Adipocyte (in vitro differentiated cells): ENCODE data around the gene RPP38.

Source experiments
- DNase-seq: peaks from one replicate; pipeline ENCODE4 v3.0.0-alpha.2; 2015; ENCODE audit warnings: low read depth
- H3K27me3 ChIP-seq: replicated peaks from 2 replicates; pipeline ENCODE4 v1.7.0; 2013; ENCODE audit warnings: mild to moderate bottlenecking, low read length, moderate library complexity; ENCODE audit not compliant: control insufficient read depth, insufficient read depth
- H3K36me3 ChIP-seq: 2 replicates; pipeline ENCODE4 v1.7.0; 2013; ENCODE audit warnings: low read length, mild to moderate bottlenecking, moderate library complexity; ENCODE audit not compliant: control insufficient read depth, insufficient read depth, severe bottlenecking
- H3K4me1 ChIP-seq: 2 replicates; pipeline ENCODE4 v1.7.0; 2013; ENCODE audit warnings: mild to moderate bottlenecking, low read length, moderate library complexity; ENCODE audit not compliant: control insufficient read depth, insufficient read depth
- H3K4me3 ChIP-seq: 2 replicates; pipeline ENCODE4 v1.7.0; 2013; ENCODE audit warnings: mild to moderate bottlenecking, low read length, moderate library complexity
- H3K9ac ChIP-seq: 2 replicates; pipeline ENCODE4 v1.7.0; 2013; ENCODE audit warnings: mild to moderate bottlenecking, low read length, moderate library complexity
- H3K9me3 ChIP-seq: 2 replicates; pipeline ENCODE4 v1.7.0; 2013; ENCODE audit warnings: mild to moderate bottlenecking, low read length, moderate library complexity; ENCODE audit not compliant: control insufficient read depth

The RPP38 gene

GRCh38 chr10:15075421-15075820, 21.7 kb upstream of the RPP38 start:
- no peaks in the 10 kb centered on the region for H3K9me3 ChIP-seq
- DNase-seq = no peak

GRCh38 chr10:15083674-15084501, 13.3 kb upstream of the RPP38 start:
- DNase-seq = no peak
- H3K9ac ChIP-seq = peak overlapping the region; percentile 85
- H3K36me3 ChIP-seq = no peaks in the 10 kb centered on the region
- peaks cover 14% of the 10 kb centered on the region for H3K4me1 ChIP-seq
- no peaks in the 10 kb centered on the region for H3K9me3 ChIP-seq
- peak overlapping the region; percentile 82 for H3K4me3 ChIP-seq
- H3K27me3 ChIP-seq = no peaks in the 10 kb centered on the region

More at GRCh38 chr10:15075421-15075820, 21.7 kb upstream of the RPP38 start:
- H3K4me3 ChIP-seq = no peak overlapping the region
- no peaks in the 10 kb centered on the region for H3K27me3 ChIP-seq
- no peaks in the 10 kb centered on the region for H3K36me3 ChIP-seq
- no peak overlapping the region for H3K9ac ChIP-seq
- no peaks in the 10 kb centered on the region for H3K4me1 ChIP-seq

- peak; percentile 95 for DNase-seq
- peak overlapping the region; percentile 82 for H3K4me3 ChIP-seq
- peaks cover 14% of the 10 kb centered on the region for H3K4me1 ChIP-seq
- no peaks in the 10 kb centered on the region for H3K36me3 ChIP-seq
- no peaks in the 10 kb centered on the region for H3K9me3 ChIP-seq
- peak overlapping the region; percentile 85 for H3K9ac ChIP-seq
- H3K27me3 ChIP-seq = no peaks in the 10 kb centered on the region
Observed at GRCh38 chr10:15084502-15084922, 12.6 kb upstream of the RPP38 start.

- no peaks in the 10 kb centered on the region for H3K9me3 ChIP-seq
- H3K36me3 ChIP-seq = no peaks in the 10 kb centered on the region
- no peaks in the 10 kb centered on the region for H3K27me3 ChIP-seq
- peak within 1 kb of the TSS; percentile 81 for H3K4me3 ChIP-seq
- peaks cover 13% of the 10 kb centered on the region for H3K4me1 ChIP-seq
- peak; percentile 95 for DNase-seq
- peak within 1 kb of the TSS; percentile 39 for H3K9ac ChIP-seq
Observed at GRCh38 chr10:15088428-15089261, 8.5 kb upstream of the RPP38 start, which contains the start of gene ACBD7. TSS of gene ACBD7 (minus strand) at chr10:15088776. CDS start at chr10:15088728, 48 bp downstream.

- H3K9me3 ChIP-seq = no peaks in the 10 kb centered on the region
- no peaks in the 10 kb centered on the region for H3K36me3 ChIP-seq
- H3K27me3 ChIP-seq = no peaks in the 10 kb centered on the region
- H3K9ac ChIP-seq = no peak overlapping the region
- peaks cover 3% of the 10 kb centered on the region for H3K4me1 ChIP-seq
- no peak overlapping the region for H3K4me3 ChIP-seq
- DNase-seq = no peak
Observed at GRCh38 chr10:15091418-15091817, 5.7 kb upstream of the RPP38 start.

GRCh38 chr10:15092855-15093408, 4.2 kb upstream of the RPP38 start:
- Histone ChIP-seq H3K36me3 (no peaks in the 10 kb centered on the region), H3K9ac (no peak overlapping the region), H3K4me1 (peaks cover 5% of the 10 kb centered on the region), H3K4me3 (no peak overlapping the region), H3K27me3 (no peaks in the 10 kb centered on the region), H3K9me3 (no peaks in the 10 kb centered on the region)
- DNase-seq = no peak

GRCh38 chr10:15096661-15097010, 519 bp upstream of the RPP38 start:
- no peak for DNase-seq
- Histone ChIP-seq H3K9me3 (no peaks in the 10 kb centered on the region), H3K4me1 (peaks cover 18% of the 10 kb centered on the region), H3K27me3 (no peaks in the 10 kb centered on the region), H3K4me3 (peak overlapping the region; percentile 85), H3K36me3 (peaks cover 3% of the 10 kb centered on the region), H3K9ac (peak overlapping the region; percentile 92)

- H3K27me3 ChIP-seq = no peaks in the 10 kb centered on the region
- peaks cover 32% of the 10 kb centered on the region for H3K36me3 ChIP-seq
- H3K4me1 ChIP-seq = peaks cover 18% of the 10 kb centered on the region
Observed at GRCh38 chr10:15099886-15100285, 2.7 kb downstream of the RPP38 start.

GRCh38 chr10:15103513-15103912, 6.4 kb downstream of the RPP38 start:
- Histone ChIP-seq H3K9me3 (no peaks in the 10 kb centered on the region), H3K4me3 (no peak overlapping the region), H3K4me1 (peaks cover 21% of the 10 kb centered on the region), H3K36me3 (peaks cover 57% of the 10 kb centered on the region), H3K9ac (no peak overlapping the region), H3K27me3 (no peaks in the 10 kb centered on the region)
- no peak for DNase-seq

More at GRCh38 chr10:15099886-15100285, 2.7 kb downstream of the RPP38 start:
- no peaks in the 10 kb centered on the region for H3K9me3 ChIP-seq
- no peak for DNase-seq
- no peak overlapping the region for H3K4me3 ChIP-seq
- H3K9ac ChIP-seq = no peak overlapping the region

- DNase-seq = peak; percentile 93
- Histone ChIP-seq H3K9me3 (no peaks in the 10 kb centered on the region), H3K4me3 (no peak overlapping the region), H3K4me1 (peaks cover 8% of the 10 kb centered on the region), H3K9ac (peak overlapping the region; percentile 18), H3K27me3 (no peaks in the 10 kb centered on the region), H3K36me3 (peaks cover 79% of the 10 kb centered on the region)
Observed at GRCh38 chr10:15106352-15107013, 9.3 kb downstream of the RPP38 start.
